HepG2 (cell line): Measurements from ENCODE around the gene SPATA13. TPM values are rescaled to one million over a fixed set of nuclear protein-coding genes. Genes with fewer than 3 reads are reported as not detected.

Experiments
- ATAC-seq: fragments of 200-7000 bp; cut with Tn5 transposase; 3 replicates; pipeline ENCODE4 v1.9.1; 2020; ENCODE audit warnings: mild to moderate bottlenecking, moderate library complexity
- BruUV-seq: library from RNA; stranded (reverse); fragments of 400-500 nt; replicated peaks from 2 replicates; lab custom pipeline; 2021; lab: Mats Ljungman, UMichigan
- CTCF ChIA-PET: fragments of 300-600 bp; formaldehyde crosslinking; extraction: SDS; loops from one replicate; lab custom pipeline; 2021; ENCODE audit warnings: low total read pairs, inconsistent platforms, low intra/inter-chr PET ratio; lab: Yijun Ruan, JAX
- POLR2A ChIA-PET: fragments of 350-600 bp; sonication (Branson Sonifier 250); formaldehyde crosslinking; loops from one replicate; lab custom pipeline; 2020; ENCODE audit warnings: antibody characterized with exemption, inconsistent platforms; lab: Yijun Ruan, JAX
- DNase-seq: peaks from one replicate; pipeline ENCODE4 v3.0.0-alpha.2; 2015; ENCODE audit warnings: low spot score
- FAIRE-seq: peaks from 3 replicates; lab custom pipeline; 2011; peaks lifted over from hg19 to GRCh38; lab: Jason Lieb, UNC
- H2AFZ ChIP-seq: one replicate; pipeline ENCODE4 v1.6.1; 2011; ENCODE audit warnings: low read length, inconsistent platforms
- H3K27ac ChIP-seq: fragments of 300-600 bp; 3 replicates; pipeline ENCODE4 v1.8.0; 2011; ENCODE audit warnings: mixed run types, mild to moderate bottlenecking, mixed read lengths, low read length, inconsistent platforms; ENCODE audit not compliant: insufficient read depth; ENCODE audit errors: extremely low read length
- H3K27me3 ChIP-seq, 2 experiments: fragments of 200-600 bp in 1 of 2; 2 replicates in 1 of 2; 3 replicates in 1 of 2; pipeline versions ENCODE4 v1.6.0 to v1.8.0; 2011; ENCODE audit warnings: low read length in 2 of 2, mild to moderate bottlenecking in 2 of 2, moderate library complexity in 2 of 2, inconsistent platforms in 1 of 2; ENCODE audit not compliant: insufficient read depth in 2 of 2, control insufficient read depth in 1 of 2
- H3K36me3 ChIP-seq, 2 experiments: fragments of 200-600 bp in 1 of 2; replicated peaks in 1 of 2; 2 replicates in 1 of 2; 3 replicates in 1 of 2; pipeline versions ENCODE4 v1.5.1 to v1.8.0; 2011; ENCODE audit warnings: low read length in 2 of 2, inconsistent platforms in 1 of 2; ENCODE audit not compliant: insufficient read depth in 2 of 2, control insufficient read depth in 1 of 2
- H3K4me1 ChIP-seq: 2 replicates; pipeline ENCODE4 v1.5.1; 2012; ENCODE audit warnings: low read length, inconsistent platforms; ENCODE audit not compliant: insufficient read depth
- H3K4me2 ChIP-seq: 2 replicates; pipeline ENCODE4 v1.6.0; 2011; ENCODE audit warnings: low read depth, low read length, inconsistent platforms
- H3K4me3 ChIP-seq, 3 experiments: fragments of 200-600 bp in 1 of 3; sonication (generic), shearing (Covaris generic) in 1 of 3; replicated peaks in 1 of 3; 2 replicates each; pipeline ENCODE4 v1.5.1; 2011 to 2016; ENCODE audit warnings: low read length in 3 of 3, inconsistent platforms in 2 of 3, low read depth in 2 of 3, mild to moderate bottlenecking in 2 of 3, control low read depth in 1 of 3, mixed read lengths in 1 of 3; ENCODE audit not compliant: insufficient read depth in 1 of 3
- H3K79me2 ChIP-seq: one replicate; pipeline ENCODE4 v1.6.1; 2011; ENCODE audit warnings: low read length, inconsistent platforms; ENCODE audit not compliant: insufficient read depth
- H3K9ac ChIP-seq: 2 replicates; pipeline ENCODE4 v1.6.0; 2011; ENCODE audit warnings: mild to moderate bottlenecking, low read depth, low read length, inconsistent platforms; ENCODE audit not compliant: insufficient read depth
- H3K9me3 ChIP-seq: 2 replicates; pipeline ENCODE4 v1.5.1; 2012; ENCODE audit warnings: mild to moderate bottlenecking, low read length
- H4K20me1 ChIP-seq: 2 replicates; pipeline ENCODE4 v1.6.0; 2011; ENCODE audit warnings: inconsistent platforms, mild to moderate bottlenecking, low read length, moderate library complexity; ENCODE audit not compliant: insufficient read depth
- KMT2B ChIP-seq: IDR thresholded peaks from 2 replicates; pipeline ENCODE4 v1.6.1; 2016; ENCODE audit warnings: missing genetic modification reagents, missing compliant biosample characterization
- MIER2 ChIP-seq: IDR thresholded peaks from 2 replicates; pipeline ENCODE4 v1.6.1; 2016; ENCODE audit warnings: missing biosample characterization, missing genetic modification reagents
- REXO4 ChIP-seq: sonication (generic); formaldehyde crosslinking; IDR thresholded peaks from 2 replicates; pipeline ENCODE4 v1.8.0; 2022; ENCODE audit warnings: missing genetic modification reagents, mild to moderate bottlenecking, borderline replicate concordance
- WGBS: methylation state at CpG from one replicate; pipeline ENCODE4 v1.1.6; 2017; ENCODE audit warnings: low lambda C conversion rate; 5-methylcytosine and 5-hydroxymethylcytosine counted together
- in situ Hi-C: cut with HindIII; loops from 2 replicates; pipeline ENCODE4 v1.10.0; 2017; ENCODE audit warnings: low pct_unique_long_range_greater_than_20kb; ENCODE audit not compliant: extremely low pct_ligation_motif_present
- intact Hi-C: fragments of 100-400 bp; cut with micrococcal nuclease; formaldehyde crosslinking; loops from one replicate; pipeline ENCODE4 v1.10.0; 2022; ENCODE audit not compliant: unreplicated experiment
- polyA plus RNA-seq, 8 experiments: library from polyadenylated mRNA; depleted of rRNA in 3 of 8; stranded (reverse) in 7 of 8; unstranded in 1 of 8; fragments of >200 nt; fragmentation: Illumina TruSeq in 4 of 8; extraction: Trizol in 4 of 8; gene quantifications; 2 replicates each; pipeline versions ENCODE4 v1.2.1 to v1.2.3, GENCODE V29; 2011 to 2016; ENCODE audit warnings: low read depth in 4 of 8, missing spikeins in 1 of 8, mixed read lengths in 1 of 8; ENCODE audit not compliant: insufficient read depth in 1 of 8
- total RNA-seq, 5 experiments: library from RNA; depleted of rRNA; stranded (reverse); fragments of >200 nt; fragmentation: Illumina TruSeq; extraction: Trizol; gene quantifications; 2 replicates each; pipeline ENCODE4 v1.2.3, GENCODE V29; 2016; ENCODE audit warnings: low read depth in 1 of 5
- TF ChIP-seq, protein P1 (sequence below): sonication (generic); formaldehyde crosslinking; IDR thresholded peaks from 2 replicates; pipeline ENCODE4 v1.8.1; 2022; ENCODE audit warnings: low read depth, mild to moderate bottlenecking, missing genetic modification reagents
- TF ChIP-seq, protein P2 (sequence below): sonication (generic); formaldehyde crosslinking; IDR thresholded peaks from 2 replicates; pipeline ENCODE4 v1.4.0; 2020; ENCODE audit warnings: mild to moderate bottlenecking, missing genetic modification reagents

The SPATA13 gene
- total and polyA plus RNA-seq, 2 of the 13 experiments (the other 11 are each of a cell fraction or from before 2014, with no cell fraction given): 11.3 to 14.2 TPM

DNA sequence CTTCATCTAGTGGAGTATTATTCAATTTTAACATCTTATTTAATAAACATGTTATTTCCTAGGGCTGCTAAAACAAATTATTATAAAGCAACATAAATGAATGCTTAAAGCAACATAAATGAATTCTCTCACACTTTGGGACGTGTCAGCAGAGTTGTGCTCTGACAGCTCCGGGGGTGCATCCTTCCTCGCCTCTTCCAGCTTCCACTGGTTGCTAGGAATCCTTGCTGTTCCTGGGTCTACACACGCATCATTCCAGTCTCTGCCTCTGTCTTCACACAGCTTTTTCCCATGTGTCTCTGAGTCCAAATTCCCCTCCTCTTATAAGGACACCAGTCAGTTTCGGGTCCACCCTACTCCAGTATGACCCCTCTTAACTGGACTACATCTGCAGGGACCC, 21.6 kb upstream of the SPATA13 start:
- intact Hi-C loops: no loop called here
- WGBS: 42% methylated on average over 5 of the region's 5 CpGs
- POLR2A ChIA-PET: no interaction called here
- no peak for DNase-seq
- CTCF ChIA-PET: no interaction called here
- H3K9me3 ChIP-seq: no peaks in the 10 kb centered on the region
- no peak overlapping the region for H3K4me3 ChIP-seq
- in situ Hi-C loops: no loop called here
- no peaks in the 10 kb centered on the region for H4K20me1 ChIP-seq
- BruUV-seq: no TSS peak
- H3K4me2 ChIP-seq: no peak overlapping the region
- no peak overlapping the region for H2AFZ ChIP-seq
- no peaks in the 10 kb centered on the region for H3K36me3 ChIP-seq
- no peak for FAIRE-seq
- TF ChIP-seq MIER2 (CRISPR knock-in tag): no peak
- TF ChIP-seq, protein P1, sequence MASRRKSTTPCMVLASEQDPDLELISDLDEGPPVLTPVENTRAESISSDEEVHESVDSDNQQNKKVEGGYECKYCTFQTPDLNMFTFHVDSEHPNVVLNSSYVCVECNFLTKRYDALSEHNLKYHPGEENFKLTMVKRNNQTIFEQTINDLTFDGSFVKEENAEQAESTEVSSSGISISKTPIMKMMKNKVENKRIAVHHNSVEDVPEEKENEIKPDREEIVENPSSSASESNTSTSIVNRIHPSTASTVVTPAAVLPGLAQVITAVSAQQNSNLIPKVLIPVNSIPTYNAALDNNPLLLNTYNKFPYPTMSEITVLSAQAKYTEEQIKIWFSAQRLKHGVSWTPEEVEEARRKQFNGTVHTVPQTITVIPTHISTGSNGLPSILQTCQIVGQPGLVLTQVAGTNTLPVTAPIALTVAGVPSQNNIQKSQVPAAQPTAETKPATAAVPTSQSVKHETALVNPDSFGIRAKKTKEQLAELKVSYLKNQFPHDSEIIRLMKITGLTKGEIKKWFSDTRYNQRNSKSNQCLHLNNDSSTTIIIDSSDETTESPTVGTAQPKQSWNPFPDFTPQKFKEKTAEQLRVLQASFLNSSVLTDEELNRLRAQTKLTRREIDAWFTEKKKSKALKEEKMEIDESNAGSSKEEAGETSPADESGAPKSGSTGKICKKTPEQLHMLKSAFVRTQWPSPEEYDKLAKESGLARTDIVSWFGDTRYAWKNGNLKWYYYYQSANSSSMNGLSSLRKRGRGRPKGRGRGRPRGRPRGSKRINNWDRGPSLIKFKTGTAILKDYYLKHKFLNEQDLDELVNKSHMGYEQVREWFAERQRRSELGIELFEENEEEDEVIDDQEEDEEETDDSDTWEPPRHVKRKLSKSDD (CRISPR knock-in tag): no peak
- TF ChIP-seq KMT2B (CRISPR knock-in tag): no peak
- TF ChIP-seq, protein P2, sequence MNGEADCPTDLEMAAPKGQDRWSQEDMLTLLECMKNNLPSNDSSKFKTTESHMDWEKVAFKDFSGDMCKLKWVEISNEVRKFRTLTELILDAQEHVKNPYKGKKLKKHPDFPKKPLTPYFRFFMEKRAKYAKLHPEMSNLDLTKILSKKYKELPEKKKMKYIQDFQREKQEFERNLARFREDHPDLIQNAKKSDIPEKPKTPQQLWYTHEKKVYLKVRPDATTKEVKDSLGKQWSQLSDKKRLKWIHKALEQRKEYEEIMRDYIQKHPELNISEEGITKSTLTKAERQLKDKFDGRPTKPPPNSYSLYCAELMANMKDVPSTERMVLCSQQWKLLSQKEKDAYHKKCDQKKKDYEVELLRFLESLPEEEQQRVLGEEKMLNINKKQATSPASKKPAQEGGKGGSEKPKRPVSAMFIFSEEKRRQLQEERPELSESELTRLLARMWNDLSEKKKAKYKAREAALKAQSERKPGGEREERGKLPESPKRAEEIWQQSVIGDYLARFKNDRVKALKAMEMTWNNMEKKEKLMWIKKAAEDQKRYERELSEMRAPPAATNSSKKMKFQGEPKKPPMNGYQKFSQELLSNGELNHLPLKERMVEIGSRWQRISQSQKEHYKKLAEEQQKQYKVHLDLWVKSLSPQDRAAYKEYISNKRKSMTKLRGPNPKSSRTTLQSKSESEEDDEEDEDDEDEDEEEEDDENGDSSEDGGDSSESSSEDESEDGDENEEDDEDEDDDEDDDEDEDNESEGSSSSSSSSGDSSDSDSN (CRISPR knock-in tag): no peak
- TF ChIP-seq REXO4: no peak
- no peak overlapping the region for H3K9ac ChIP-seq
- peaks cover 12% of the 10 kb centered on the region for H3K4me1 ChIP-seq
- no peaks in the 10 kb centered on the region for H3K79me2 ChIP-seq
- peaks cover 0 to 10% of the 10 kb centered on the region in 2 experiments; a peak in 2 of 5 replicates for H3K27me3 ChIP-seq
- no peak overlapping the region for H3K27ac ChIP-seq
- ATAC-seq: no peak
